Sciatic nerve (tissue), 2 donors: ENCODE data around the gene OPALIN. TPM values are rescaled to one million over a fixed set of nuclear protein-coding genes. Genes with fewer than 3 reads are reported as not detected.
A peak's percentile ranks its signal among the peaks of the same experiment; 100 is the strongest.
"Not testable (repeated sequence)": the region's sequence is repeated elsewhere in the genome, so short reads cannot be mapped to it uniquely, and the experiment has no call there.

ENCODE experiments used
- ATAC-seq: fragments of 200-7000 bp; cut with Tn5 transposase; one replicate; pipeline ENCODE4 v1.9.1; 2020; ENCODE audit warnings: mild to moderate bottlenecking, moderate library complexity
- DNase-seq: peaks from one replicate; pipeline ENCODE4 v3.0.0-alpha.2; 2020; ENCODE audit warnings: low spot score
- intact Hi-C: fragments of 100-400 bp; cut with DNase I; formaldehyde crosslinking; loops from one replicate; pipeline ENCODE4 v1.14.2; 2022
- total RNA-seq: library from RNA; stranded (reverse); fragmentation: NEBNext Ultra II Directional; extraction: Animal tissue kit (Norgen Biotek cat#: 25700); gene quantifications from one replicate; pipeline ENCODE4 v1.2.1, GENCODE V29; 2021
- donor health status: DM: no; HTN: no; CAD: no.
- donor health status: DM: no; HTN: no; CAD: no.

The OPALIN gene
- total RNA-seq, 1 donor from 2014 or later, result not detected

- no peak for ATAC-seq
- intact Hi-C loops, result no loop called here
- no peak for DNase-seq
Measured at GRCh38 chr10:96311180-96311715, 47.6 kb downstream of the OPALIN start.

GRCh38 chr10:96310321-96310669, 48.5 kb downstream of the OPALIN start:
- intact Hi-C loops, result no loop called here
- DNase-seq (no peak), ATAC-seq (no peak)

GRCh38 chr10:96309628-96310320, 49.0 kb downstream of the OPALIN start:
- DNase-seq (no peak), ATAC-seq (no peak)
- intact Hi-C loops, result no loop called here

GRCh38 chr10:96308854-96309253, 49.9 kb downstream of the OPALIN start:
- ATAC-seq, result not testable (repeated sequence)

GRCh38 chr10:96306516-96306915, 52.3 kb downstream of the OPALIN start:
- intact Hi-C loops, result no loop called here
- peak; percentile 71 for ATAC-seq

More at GRCh38 chr10:96308854-96309253, 49.9 kb downstream of the OPALIN start:
- intact Hi-C loops, DNase-seq: not testable (repeated sequence)

GRCh38 chr10:96305019-96305418, 53.8 kb downstream of the OPALIN start:
- ATAC-seq, result no peak
- DNase-seq, result no peak
- intact Hi-C loops, result no loop called here

More at GRCh38 chr10:96306516-96306915, 52.3 kb downstream of the OPALIN start:
- peak; percentile 70 for DNase-seq

GRCh38 chr10:96304230-96304629, 54.6 kb downstream of the OPALIN start, which contains the start of gene DNTT:
Gene DNTT (plus strand): TSS chr10:96304434. CDS start chr10:96304498, 64 bp downstream.
- intact Hi-C loops, result no loop called here
- ATAC-seq, result no peak
- DNase-seq, result no peak

- intact Hi-C loops, result no loop called here
- ATAC-seq (no peak), DNase-seq (no peak)
Measured at GRCh38 chr10:96301616-96302015, 57.2 kb downstream of the OPALIN start.

GRCh38 chr10:96299383-96299782, 59.4 kb downstream of the OPALIN start:
- intact Hi-C loops, result no loop called here
- DNase-seq, result no peak
- no peak for ATAC-seq

- DNase-seq (no peak), ATAC-seq (no peak)
- intact Hi-C loops, result no loop called here
Measured at GRCh38 chr10:96298362-96298761, 60.4 kb downstream of the OPALIN start.

- intact Hi-C loops, result no loop called here
- ATAC-seq, result no peak
- no peak for DNase-seq
Measured at GRCh38 chr10:96297486-96297885, 61.3 kb downstream of the OPALIN start.

GRCh38 chr10:96295475-96295874, 63.3 kb downstream of the OPALIN start:
- ATAC-seq (no peak), DNase-seq (no peak)
- intact Hi-C loops, result no loop called here

Other genes with a start within 250 kb of the OPALIN start
- gene ZNF518A, start 228.7 kb downstream of the OPALIN start, total RNA-seq, result 33.4 TPM
- 13.1 TPM for gene BLNK, start 87.4 kb downstream of the OPALIN start, total RNA-seq
- gene DNTT, start 54.6 kb downstream of the OPALIN start, total RNA-seq, result not detected
- gene TLL2, start 154.9 kb upstream of the OPALIN start, total RNA-seq, result 1.2 TPM
- gene TM9SF3, start 228.0 kb upstream of the OPALIN start, total RNA-seq, result 130 TPM